ENCODE results near the gene ADAD1.

ADAD1 gene

DNA sequence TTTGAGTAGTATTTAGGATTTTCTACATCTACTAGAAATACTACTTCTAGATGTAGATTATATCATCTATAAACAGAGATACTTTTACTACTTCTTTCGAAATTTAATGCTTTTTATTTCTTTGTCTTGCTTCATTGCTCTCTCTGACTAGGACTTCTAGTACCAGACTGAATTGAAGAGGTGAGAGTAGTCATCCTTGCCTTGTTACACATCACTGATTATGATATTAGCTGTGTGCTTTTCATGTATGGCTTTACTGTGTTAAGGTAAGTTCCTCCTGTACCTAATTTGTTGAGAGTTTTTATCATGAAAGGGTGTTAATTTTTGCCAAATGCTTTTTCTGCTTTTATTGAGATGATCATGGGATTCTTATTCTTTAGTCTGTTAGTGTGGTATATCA is 97.3 kb downstream of the ADAD1 start:
- H3K4me1 ChIP-seq (ENCODE audit: control insufficient read depth in 1 of 2, insufficient read depth in 1 of 2, low read depth in 1 of 2, low read length in 1 of 2) = no peaks in the 10 kb centered on the region
- H3K27ac ChIP-seq = no peak overlapping the region
- H3K9me3 ChIP-seq = no peaks in the 10 kb centered on the region
- no peaks in the 10 kb centered on the region for H3K27me3 ChIP-seq
- H3K4me3 ChIP-seq (ENCODE audit: low read depth in 1 of 2, low read length in 1 of 2) = no peak overlapping the region
- no peaks in the 10 kb centered on the region for H3K36me3 ChIP-seq
- TF ChIP-seq, protein P1, sequence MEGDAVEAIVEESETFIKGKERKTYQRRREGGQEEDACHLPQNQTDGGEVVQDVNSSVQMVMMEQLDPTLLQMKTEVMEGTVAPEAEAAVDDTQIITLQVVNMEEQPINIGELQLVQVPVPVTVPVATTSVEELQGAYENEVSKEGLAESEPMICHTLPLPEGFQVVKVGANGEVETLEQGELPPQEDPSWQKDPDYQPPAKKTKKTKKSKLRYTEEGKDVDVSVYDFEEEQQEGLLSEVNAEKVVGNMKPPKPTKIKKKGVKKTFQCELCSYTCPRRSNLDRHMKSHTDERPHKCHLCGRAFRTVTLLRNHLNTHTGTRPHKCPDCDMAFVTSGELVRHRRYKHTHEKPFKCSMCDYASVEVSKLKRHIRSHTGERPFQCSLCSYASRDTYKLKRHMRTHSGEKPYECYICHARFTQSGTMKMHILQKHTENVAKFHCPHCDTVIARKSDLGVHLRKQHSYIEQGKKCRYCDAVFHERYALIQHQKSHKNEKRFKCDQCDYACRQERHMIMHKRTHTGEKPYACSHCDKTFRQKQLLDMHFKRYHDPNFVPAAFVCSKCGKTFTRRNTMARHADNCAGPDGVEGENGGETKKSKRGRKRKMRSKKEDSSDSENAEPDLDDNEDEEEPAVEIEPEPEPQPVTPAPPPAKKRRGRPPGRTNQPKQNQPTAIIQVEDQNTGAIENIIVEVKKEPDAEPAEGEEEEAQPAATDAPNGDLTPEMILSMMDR (IDR thresholded peaks at IDR 0.05) = no peak

DNA sequence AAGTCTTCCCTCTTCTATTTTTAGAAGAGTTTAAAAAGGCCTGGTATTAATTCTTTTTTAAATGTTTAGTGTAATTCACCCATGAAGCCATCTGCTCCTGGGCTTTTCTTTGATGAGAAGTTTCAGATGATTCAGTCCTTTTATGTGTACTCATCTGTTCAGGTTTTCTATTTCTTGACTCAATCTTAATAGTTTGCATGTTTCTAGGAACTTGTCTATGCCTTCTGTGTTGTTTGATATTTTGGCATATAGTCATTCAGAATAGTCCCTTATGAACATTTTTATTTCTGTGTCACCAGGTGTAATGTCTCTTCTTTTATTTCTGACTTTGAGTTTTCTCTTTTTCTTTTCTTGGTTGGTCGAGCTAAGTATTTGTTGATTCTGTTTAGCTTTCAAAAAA is 97.9 kb downstream of the ADAD1 start:
- Histone ChIP-seq H3K4me1 (ENCODE audit: control insufficient read depth in 1 of 2, insufficient read depth in 1 of 2, low read depth in 1 of 2, low read length in 1 of 2) (no peaks in the 10 kb centered on the region), H3K27ac (no peak overlapping the region), H3K27me3 (no peaks in the 10 kb centered on the region), H3K9me3 (no peaks in the 10 kb centered on the region), H3K4me3 (ENCODE audit: low read depth in 1 of 2, low read length in 1 of 2) (no peak overlapping the region), H3K36me3 (no peaks in the 10 kb centered on the region)
- TF ChIP-seq, protein P1 (IDR thresholded peaks at IDR 0.05) = no peak
